Lower leg skin (tissue), 3 donors: Measurements from ENCODE around the gene MGAT2.

Experiments
- POLR2A ChIP-seq, 2 donors: fragments of 450-650 bp; IDR thresholded peaks; one replicate each; pipeline ENCODE4 v1.6.1; 2016 to 2017; ENCODE audit warnings: antibody characterized with exemption in 2 of 2, mild to moderate bottlenecking in 1 of 2, moderate library complexity in 1 of 2
- TF ChIP-seq, protein P1 (sequence below), 3 donors: fragments of 450-650 bp; IDR thresholded peaks; one replicate each; pipeline ENCODE4 v1.5.1; 2016; ENCODE audit warnings: antibody characterized with exemption in 3 of 3, mild to moderate bottlenecking in 3 of 3, moderate library complexity in 2 of 3

DNA sequence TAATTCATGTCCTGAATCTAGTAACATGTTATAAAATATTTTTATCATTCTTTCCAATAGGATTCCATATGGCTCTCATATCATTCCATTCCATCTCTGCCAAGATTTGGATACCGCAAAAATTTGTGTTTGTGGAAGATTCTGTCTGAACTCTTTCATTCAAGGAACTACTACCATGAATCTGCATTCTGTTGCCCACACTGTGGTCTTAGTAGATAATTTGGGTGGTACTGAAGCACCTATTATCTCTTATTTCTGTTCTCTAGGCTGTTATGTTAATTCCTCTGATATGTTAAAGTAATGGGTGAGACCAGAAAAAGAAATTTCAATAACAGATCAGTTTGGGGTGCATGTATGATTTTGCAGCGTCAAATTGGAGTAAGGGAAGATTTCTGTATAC, 6.4 kb upstream of the MGAT2 start:
- TF ChIP-seq, protein P1, sequence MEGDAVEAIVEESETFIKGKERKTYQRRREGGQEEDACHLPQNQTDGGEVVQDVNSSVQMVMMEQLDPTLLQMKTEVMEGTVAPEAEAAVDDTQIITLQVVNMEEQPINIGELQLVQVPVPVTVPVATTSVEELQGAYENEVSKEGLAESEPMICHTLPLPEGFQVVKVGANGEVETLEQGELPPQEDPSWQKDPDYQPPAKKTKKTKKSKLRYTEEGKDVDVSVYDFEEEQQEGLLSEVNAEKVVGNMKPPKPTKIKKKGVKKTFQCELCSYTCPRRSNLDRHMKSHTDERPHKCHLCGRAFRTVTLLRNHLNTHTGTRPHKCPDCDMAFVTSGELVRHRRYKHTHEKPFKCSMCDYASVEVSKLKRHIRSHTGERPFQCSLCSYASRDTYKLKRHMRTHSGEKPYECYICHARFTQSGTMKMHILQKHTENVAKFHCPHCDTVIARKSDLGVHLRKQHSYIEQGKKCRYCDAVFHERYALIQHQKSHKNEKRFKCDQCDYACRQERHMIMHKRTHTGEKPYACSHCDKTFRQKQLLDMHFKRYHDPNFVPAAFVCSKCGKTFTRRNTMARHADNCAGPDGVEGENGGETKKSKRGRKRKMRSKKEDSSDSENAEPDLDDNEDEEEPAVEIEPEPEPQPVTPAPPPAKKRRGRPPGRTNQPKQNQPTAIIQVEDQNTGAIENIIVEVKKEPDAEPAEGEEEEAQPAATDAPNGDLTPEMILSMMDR (IDR thresholded peaks at IDR 0.05) = no peak
- no peak for TF ChIP-seq POLR2A (IDR thresholded peaks at IDR 0.05)
